GDM1 (cell line): ENCODE measurements around the gene FZD10.

Experiments used
- DNase-seq: peaks from one replicate; lab custom pipeline; 2025; lab: John Stamatoyannopoulos, UW

The FZD10 gene

GRCh38 chr12:130181211-130181610 is 18.9 kb downstream of the FZD10 start:
- DNase-seq = no peak

- DNase-seq = no peak
These were observed 21.5 kb downstream of the FZD10 start for GRCh38 chr12:130183585-130184370.

GRCh38 chr12:130184404-130185090 is 22.3 kb downstream of the FZD10 start:
- DNase-seq = no peak

- no peak for DNase-seq
These were observed 23.5 kb downstream of the FZD10 start for GRCh38 chr12:130185455-130186391.

- no peak for DNase-seq
These were observed 24.5 kb downstream of the FZD10 start for GRCh38 chr12:130186651-130187268.

GRCh38 chr12:130192642-130193345 is 30.5 kb downstream of the FZD10 start:
- DNase-seq = no peak

GRCh38 chr12:130194154-130194553 is 31.9 kb downstream of the FZD10 start:
- no peak for DNase-seq

GRCh38 chr12:130195369-130195768 is 33.1 kb downstream of the FZD10 start:
- DNase-seq = no peak

GRCh38 chr12:130195776-130196175 is 33.5 kb downstream of the FZD10 start:
- DNase-seq = no peak

GRCh38 chr12:130196827-130197226 is 34.6 kb downstream of the FZD10 start:
- DNase-seq = no peak

- no peak for DNase-seq
These were observed 35.9 kb downstream of the FZD10 start for GRCh38 chr12:130198026-130198662.

- no peak for DNase-seq
These were observed 36.4 kb downstream of the FZD10 start for GRCh38 chr12:130198663-130199060.

- DNase-seq = no peak
These were observed 37.5 kb downstream of the FZD10 start for GRCh38 chr12:130199581-130200390.

GRCh38 chr12:130200445-130200844 is 38.2 kb downstream of the FZD10 start:
- DNase-seq = no peak

GRCh38 chr12:130201037-130201436 is 38.8 kb downstream of the FZD10 start:
- no peak for DNase-seq

- no peak for DNase-seq
These were observed 39.9 kb downstream of the FZD10 start for GRCh38 chr12:130202201-130202600.

GRCh38 chr12:130203151-130203550 is 40.9 kb downstream of the FZD10 start:
- DNase-seq = no peak

GRCh38 chr12:130204541-130204953 is 42.3 kb downstream of the FZD10 start:
- DNase-seq = no peak

- DNase-seq = no peak
These were observed 43.2 kb downstream of the FZD10 start for GRCh38 chr12:130205495-130205894.
